Measurements from ENCODE around the gene KRT4.
"Not testable (repeated sequence)": the region's sequence is repeated elsewhere in the genome, so short reads cannot be mapped to it uniquely, and the experiment has no call there.

KRT4 gene

GRCh38 chr12:52769354-52769753, 44.6 kb downstream of the KRT4 start:
- no peak for DNase-seq

GRCh38 chr12:52768479-52769200, 45.3 kb downstream of the KRT4 start:
- DNase-seq: no peak

- DNase-seq: no peak
Measured at GRCh38 chr12:52767427-52767826, 46.5 kb downstream of the KRT4 start.

GRCh38 chr12:52767020-52767379, 46.9 kb downstream of the KRT4 start:
- no peak for DNase-seq

GRCh38 chr12:52766351-52767019, 47.4 kb downstream of the KRT4 start:
- DNase-seq: no peak

- DNase-seq: no peak
Measured at GRCh38 chr12:52765702-52766101, 48.2 kb downstream of the KRT4 start.

GRCh38 chr12:52763991-52764390, 49.9 kb downstream of the KRT4 start:
- no peak for DNase-seq

- DNase-seq: no peak
Measured at GRCh38 chr12:52763036-52763659, 50.8 kb downstream of the KRT4 start.

GRCh38 chr12:52761802-52762201, 52.1 kb downstream of the KRT4 start:
- no peak for DNase-seq

GRCh38 chr12:52761218-52761617, 52.7 kb downstream of the KRT4 start:
- DNase-seq: not testable (repeated sequence)

GRCh38 chr12:52760623-52761022, 53.3 kb downstream of the KRT4 start:
- DNase-seq: no peak

GRCh38 chr12:52759695-52760094, 54.2 kb downstream of the KRT4 start:
- DNase-seq: no peak

GRCh38 chr12:52759218-52759617, 54.7 kb downstream of the KRT4 start:
- no peak for DNase-seq

- DNase-seq: no peak
Measured at GRCh38 chr12:52757449-52758176, 56.3 kb downstream of the KRT4 start.
